Calu3 (cell line): ENCODE data around the gene DMD. TPM values are rescaled to one million over a fixed set of nuclear protein-coding genes. Genes with fewer than 3 reads are reported as not detected.

Experiments used
- BruUV-seq: library from RNA; stranded (reverse); fragments of 400-500 nt; replicated peaks from 2 replicates; lab custom pipeline; 2021; lab: Mats Ljungman, UMichigan
- CTCF ChIA-PET: fragments of 300-600 bp; sonication (Branson Sonifier 250); formaldehyde crosslinking; loops from one replicate; lab custom pipeline; 2022; ENCODE audit warnings: antibody characterized with exemption; lab: Charles Lee
- DNase-seq: peaks from one replicate; pipeline ENCODE4 v3.0.0; 2022
- H3K27ac Mint-ChIP-seq: one replicate; pipeline ENCODE4 v1.8.0; 2022; ENCODE audit warnings: mixed read lengths; ENCODE audit not compliant: unreplicated experiment
- H3K27me3 Mint-ChIP-seq: one replicate; pipeline ENCODE4 v1.8.0; 2022; ENCODE audit warnings: mixed read lengths; ENCODE audit not compliant: unreplicated experiment
- H3K36me3 Mint-ChIP-seq: one replicate; pipeline ENCODE4 v1.8.0; 2022; ENCODE audit warnings: mild to moderate bottlenecking, moderate library complexity, mixed read lengths; ENCODE audit not compliant: insufficient read depth, unreplicated experiment
- H3K4me1 Mint-ChIP-seq: one replicate; pipeline ENCODE4 v1.8.0; 2022; ENCODE audit warnings: mild to moderate bottlenecking, low read depth, mixed read lengths; ENCODE audit not compliant: unreplicated experiment
- H3K4me3 Mint-ChIP-seq: one replicate; pipeline ENCODE4 v1.8.0; 2022; ENCODE audit warnings: mild to moderate bottlenecking, low read depth, moderate library complexity, mixed read lengths; ENCODE audit not compliant: unreplicated experiment
- H3K9me3 Mint-ChIP-seq: one replicate; pipeline ENCODE4 v1.8.0; 2022; ENCODE audit warnings: low read depth, mixed read lengths; ENCODE audit not compliant: unreplicated experiment
- intact Hi-C: fragments of 100-400 bp; cut with micrococcal nuclease; formaldehyde crosslinking; loops from one replicate; pipeline ENCODE4 v1.10.0; 2022; ENCODE audit not compliant: unreplicated experiment
- total RNA-seq: library from RNA; stranded (reverse); gene quantifications from 2 replicates; pipeline ENCODE4 v1.2.3, GENCODE V29; 2022
- TF ChIP-seq, protein P1 (sequence below): fragments of 200-600 bp; IDR thresholded peaks from one replicate; pipeline ENCODE4 v1.8.0; 2022; ENCODE audit warnings: antibody characterized with exemption; ENCODE audit not compliant: unreplicated experiment

The DMD gene
- total RNA-seq, 1 experiment from 2014 or later = 11.6 TPM

DNA sequence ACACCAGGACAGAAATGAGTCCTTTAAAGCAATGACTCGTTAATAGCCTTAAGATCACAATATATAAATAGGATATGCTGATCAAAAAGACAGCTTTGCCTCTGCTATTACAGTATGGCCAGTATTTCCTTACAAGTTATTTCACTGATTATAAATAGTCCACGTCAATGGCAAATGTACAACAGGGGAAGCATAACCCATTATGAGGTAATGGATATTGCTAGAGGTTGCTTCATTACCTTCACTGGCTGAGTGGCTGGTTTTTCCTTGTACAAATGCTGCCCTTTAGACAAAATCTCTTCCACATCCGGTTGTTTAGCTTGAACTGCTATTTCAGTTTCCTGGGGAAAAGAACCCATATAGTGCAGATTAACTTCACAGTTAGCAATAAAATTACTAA is 1374.9 kb downstream of the DMD start:
- H3K9me3 Mint-ChIP-seq = no peaks in the 10 kb centered on the region
- no peaks in the 10 kb centered on the region for H3K27me3 Mint-ChIP-seq
- intact Hi-C loops = no loop called here
- BruUV-seq = no TSS peak
- no peaks in the 10 kb centered on the region for H3K4me1 Mint-ChIP-seq
- H3K27ac Mint-ChIP-seq = no peak overlapping the region
- no peaks in the 10 kb centered on the region for H3K36me3 Mint-ChIP-seq
- TF ChIP-seq, protein P1, sequence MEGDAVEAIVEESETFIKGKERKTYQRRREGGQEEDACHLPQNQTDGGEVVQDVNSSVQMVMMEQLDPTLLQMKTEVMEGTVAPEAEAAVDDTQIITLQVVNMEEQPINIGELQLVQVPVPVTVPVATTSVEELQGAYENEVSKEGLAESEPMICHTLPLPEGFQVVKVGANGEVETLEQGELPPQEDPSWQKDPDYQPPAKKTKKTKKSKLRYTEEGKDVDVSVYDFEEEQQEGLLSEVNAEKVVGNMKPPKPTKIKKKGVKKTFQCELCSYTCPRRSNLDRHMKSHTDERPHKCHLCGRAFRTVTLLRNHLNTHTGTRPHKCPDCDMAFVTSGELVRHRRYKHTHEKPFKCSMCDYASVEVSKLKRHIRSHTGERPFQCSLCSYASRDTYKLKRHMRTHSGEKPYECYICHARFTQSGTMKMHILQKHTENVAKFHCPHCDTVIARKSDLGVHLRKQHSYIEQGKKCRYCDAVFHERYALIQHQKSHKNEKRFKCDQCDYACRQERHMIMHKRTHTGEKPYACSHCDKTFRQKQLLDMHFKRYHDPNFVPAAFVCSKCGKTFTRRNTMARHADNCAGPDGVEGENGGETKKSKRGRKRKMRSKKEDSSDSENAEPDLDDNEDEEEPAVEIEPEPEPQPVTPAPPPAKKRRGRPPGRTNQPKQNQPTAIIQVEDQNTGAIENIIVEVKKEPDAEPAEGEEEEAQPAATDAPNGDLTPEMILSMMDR = no peak
- no peak overlapping the region for H3K4me3 Mint-ChIP-seq
- DNase-seq = no peak
- CTCF ChIA-PET = no interaction called here

DNA sequence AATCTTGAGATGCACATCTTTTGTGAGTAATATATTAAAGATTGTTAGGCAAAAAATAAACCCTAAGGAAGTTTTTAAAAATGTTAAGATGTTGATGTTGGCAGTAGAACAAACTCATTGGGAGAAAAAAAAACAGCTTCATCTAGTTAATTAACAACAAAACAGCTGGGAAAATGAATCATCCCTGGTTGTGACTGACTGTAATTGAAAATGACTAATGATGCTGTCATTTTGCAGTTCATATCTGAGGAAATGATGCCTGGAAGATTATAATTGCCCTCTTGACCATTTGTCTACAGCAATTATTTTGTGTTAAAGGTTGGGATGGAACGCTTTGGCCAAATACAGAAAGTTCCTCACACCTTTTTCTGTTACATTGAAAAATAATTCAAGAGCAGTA is 1379.1 kb downstream of the DMD start:
- no peak for DNase-seq
- intact Hi-C loops = no loop called here
- CTCF ChIA-PET = no interaction called here

DNA sequence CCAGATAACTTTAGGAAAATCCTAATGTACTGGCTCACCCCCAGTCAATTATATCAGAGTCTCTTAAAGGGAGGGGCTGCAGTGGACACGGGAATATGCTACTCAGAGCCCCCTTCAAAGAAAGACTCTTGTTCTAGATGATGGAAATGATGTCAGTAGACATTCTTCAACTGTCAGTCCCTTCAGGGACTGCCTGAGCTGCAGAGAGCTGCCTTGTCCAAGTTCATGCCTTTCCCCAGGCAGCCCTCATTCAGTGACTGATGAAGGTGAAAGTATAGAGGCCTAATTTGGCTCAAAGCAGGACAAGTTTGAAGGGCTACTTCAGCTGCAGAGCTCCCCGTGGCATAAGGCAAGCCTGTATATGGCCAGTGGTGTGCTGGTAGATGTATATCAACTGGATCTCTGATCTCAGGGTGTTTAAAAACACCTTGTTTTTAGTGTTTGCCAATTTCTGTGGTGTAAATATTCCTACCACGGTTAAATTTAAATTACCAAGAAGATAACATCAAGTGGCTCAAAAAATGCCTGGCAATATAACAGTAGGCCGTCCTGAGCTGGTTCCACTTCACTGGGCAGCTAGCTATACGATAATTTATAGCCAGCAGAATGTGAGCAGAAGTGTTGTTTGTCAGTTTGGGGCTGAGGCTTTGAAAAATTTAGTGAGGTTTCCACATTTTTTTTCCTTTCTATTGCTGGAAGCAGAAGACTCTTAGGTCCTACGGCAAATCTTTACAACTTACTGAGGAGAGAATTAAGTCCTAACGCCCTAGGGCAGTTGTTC is 1390.7 kb downstream of the DMD start:
- CTCF ChIA-PET = no interaction called here
- Mint-ChIP-seq H3K27ac (no peak overlapping the region), H3K27me3 (no peaks in the 10 kb centered on the region), H3K9me3 (no peaks in the 10 kb centered on the region), H3K4me1 (peaks cover 15% of the 10 kb centered on the region), H3K4me3 (no peak overlapping the region), H3K36me3 (no peaks in the 10 kb centered on the region)
- TF ChIP-seq, protein P1 = no peak
- BruUV-seq = no TSS peak
- intact Hi-C loops = loop anchor here (5.0 kb wide), 1 partner anchor 112 kb away; no protein-coding TSS in a partner anchor
- DNase-seq = no peak

More for the DNA sequence above, 1379.1 kb downstream of the DMD start:
- H3K4me3 Mint-ChIP-seq = no peak overlapping the region
- no TSS peak for BruUV-seq
- no peaks in the 10 kb centered on the region for H3K4me1 Mint-ChIP-seq
- no peaks in the 10 kb centered on the region for H3K36me3 Mint-ChIP-seq
- TF ChIP-seq, protein P1 = no peak
- no peak overlapping the region for H3K27ac Mint-ChIP-seq
- no peaks in the 10 kb centered on the region for H3K27me3 Mint-ChIP-seq
- H3K9me3 Mint-ChIP-seq = no peaks in the 10 kb centered on the region

DNA sequence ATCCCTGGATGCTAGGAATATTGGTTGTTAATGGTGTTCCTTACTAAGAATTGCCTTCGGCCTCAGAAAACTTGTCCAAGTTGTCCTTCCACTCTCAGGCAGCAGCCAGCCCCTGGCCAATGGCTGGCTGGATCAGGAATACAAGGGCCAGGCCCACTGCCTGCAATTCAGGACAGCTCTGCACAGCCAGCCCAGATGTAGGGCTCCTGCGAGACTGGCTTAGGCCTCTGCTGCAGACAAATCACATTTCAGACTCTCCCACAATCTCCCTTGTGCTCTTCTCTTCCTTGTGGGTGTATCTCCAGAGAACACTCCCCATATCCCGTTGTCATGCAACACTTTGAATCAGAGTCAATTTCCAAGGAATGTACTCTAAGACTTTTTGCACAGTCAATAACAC is 1391.9 kb downstream of the DMD start:
- no TSS peak for BruUV-seq
- DNase-seq = no peak
- intact Hi-C loops = no loop called here
- Mint-ChIP-seq H3K4me3 (no peak overlapping the region), H3K9me3 (no peaks in the 10 kb centered on the region), H3K4me1 (peaks cover 15% of the 10 kb centered on the region), H3K27me3 (no peaks in the 10 kb centered on the region), H3K36me3 (no peaks in the 10 kb centered on the region), H3K27ac (no peak overlapping the region)
- TF ChIP-seq, protein P1 = no peak
- CTCF ChIA-PET = interaction anchor here (0.5 kb wide), 1 partner anchor 113 kb away, joined by 3 read pairs; no protein-coding TSS in a partner anchor
